Measurements from ENCODE around the gene ZNF232.
"Not testable (repeated sequence)": the region's sequence is repeated elsewhere in the genome, so short reads cannot be mapped to it uniquely, and the experiment has no call there.

Gene ZNF232

GRCh38 chr17:5129770-5130169 is 18.1 kb upstream of the ZNF232 start:
- FAIRE-seq = not testable (repeated sequence)

- FAIRE-seq = no peak
These were observed 17.3 kb upstream of the ZNF232 start for GRCh38 chr17:5128905-5129535.

GRCh38 chr17:5128387-5128786 is 16.7 kb upstream of the ZNF232 start:
- FAIRE-seq = not testable (repeated sequence)

GRCh38 chr17:5127910-5128309 is 16.2 kb upstream of the ZNF232 start:
- no peak for FAIRE-seq

- no peak for FAIRE-seq
These were observed 15.2 kb upstream of the ZNF232 start for GRCh38 chr17:5126719-5127488.

GRCh38 chr17:5124896-5125295 is 13.2 kb upstream of the ZNF232 start:
- not testable (repeated sequence) for FAIRE-seq

GRCh38 chr17:5124125-5124760 is 12.6 kb upstream of the ZNF232 start:
- not testable (repeated sequence) for FAIRE-seq

GRCh38 chr17:5123343-5124124 is 11.9 kb upstream of the ZNF232 start:
- FAIRE-seq = no peak

GRCh38 chr17:5122586-5123342 is 11.1 kb upstream of the ZNF232 start:
- no peak for FAIRE-seq

- FAIRE-seq = not testable (repeated sequence)
These were observed 10.4 kb upstream of the ZNF232 start for GRCh38 chr17:5122056-5122455.

- no peak for FAIRE-seq
These were observed 9.6 kb upstream of the ZNF232 start for GRCh38 chr17:5121186-5121841.

GRCh38 chr17:5120436-5121185 is 8.9 kb upstream of the ZNF232 start:
- FAIRE-seq = not testable (repeated sequence)

GRCh38 chr17:5120036-5120435 is 8.4 kb upstream of the ZNF232 start:
- FAIRE-seq = no peak

- FAIRE-seq = no peak
These were observed 6.5 kb upstream of the ZNF232 start for GRCh38 chr17:5118219-5118618.

- no peak for FAIRE-seq
These were observed 4.3 kb upstream of the ZNF232 start, which contains the start of gene USP6 for GRCh38 chr17:5115673-5116651. TSS of gene USP6 (plus strand) at chr17:5116032. CDS start at chr17:5130368, 14,336 bp downstream.

- no peak for FAIRE-seq
These were observed 862 bp downstream of the ZNF232 start for GRCh38 chr17:5110816-5111215.

GRCh38 chr17:5100832-5101231 is 10.8 kb downstream of the ZNF232 start:
- no peak for FAIRE-seq

GRCh38 chr17:5099271-5099670 is 12.4 kb downstream of the ZNF232 start:
- no peak for FAIRE-seq

GRCh38 chr17:5097101-5097834 is 14.4 kb downstream of the ZNF232 start:
- FAIRE-seq = no peak

Data from TTC549 (cell line).